ENCODE measurements around the gene SND1.

SND1 gene

GRCh38 chr7:127751490-127752448 lies 99.8 kb downstream of the SND1 start:
- ATAC-seq, result no peak; the same call in none of the 3 replicates
- TF ChIP-seq PPARA (CRISPR knock-in tag; IDR thresholded peaks at IDR 0.05; ENCODE audit: borderline replicate concordance) (no peak), GLIS3 (CRISPR knock-in tag; IDR thresholded peaks at IDR 0.05) (no peak), OSR1 (CRISPR knock-in tag; IDR thresholded peaks at IDR 0.05) (no peak), ZNF565 (CRISPR knock-in tag; conservative IDR thresholded peaks at IDR 0.05; ENCODE audit: low read depth) (no peak), RARB (CRISPR knock-in tag; IDR thresholded peaks at IDR 0.05) (no peak), SNAI2 (CRISPR knock-in tag; IDR thresholded peaks at IDR 0.05) (no peak), ZC3H10 (CRISPR knock-in tag; IDR thresholded peaks at IDR 0.05) (no peak), CREB5 (CRISPR knock-in tag; IDR thresholded peaks at IDR 0.05; ENCODE audit: low read depth) (no peak), ZFP30 (CRISPR knock-in tag; IDR thresholded peaks at IDR 0.05) (no peak), ZNF70 (CRISPR knock-in tag; IDR thresholded peaks at IDR 0.05) (no peak), ISL1 (CRISPR knock-in tag; IDR thresholded peaks at IDR 0.05) (no peak)
- TF ChIP-seq, protein P1, sequence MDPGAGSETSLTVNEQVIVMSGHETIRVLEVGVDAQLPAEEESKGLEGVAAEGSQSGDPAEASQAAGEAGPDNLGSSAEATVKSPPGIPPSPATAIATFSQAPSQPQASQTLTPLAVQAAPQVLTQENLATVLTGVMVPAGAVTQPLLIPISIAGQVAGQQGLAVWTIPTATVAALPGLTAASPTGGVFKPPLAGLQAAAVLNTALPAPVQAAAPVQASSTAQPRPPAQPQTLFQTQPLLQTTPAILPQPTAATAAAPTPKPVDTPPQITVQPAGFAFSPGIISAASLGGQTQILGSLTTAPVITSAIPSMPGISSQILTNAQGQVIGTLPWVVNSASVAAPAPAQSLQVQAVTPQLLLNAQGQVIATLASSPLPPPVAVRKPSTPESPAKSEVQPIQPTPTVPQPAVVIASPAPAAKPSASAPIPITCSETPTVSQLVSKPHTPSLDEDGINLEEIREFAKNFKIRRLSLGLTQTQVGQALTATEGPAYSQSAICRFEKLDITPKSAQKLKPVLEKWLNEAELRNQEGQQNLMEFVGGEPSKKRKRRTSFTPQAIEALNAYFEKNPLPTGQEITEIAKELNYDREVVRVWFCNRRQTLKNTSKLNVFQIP (CRISPR knock-in tag; IDR thresholded peaks at IDR 0.05; ENCODE audit: borderline replicate concordance, low read depth), result no peak

- TF ChIP-seq ARNTL (CRISPR knock-in tag; IDR thresholded peaks at IDR 0.05; ENCODE audit: borderline replicate concordance, low read depth) (no peak), ZNF70 (CRISPR knock-in tag; IDR thresholded peaks at IDR 0.05) (no peak), ZNF8 (CRISPR knock-in tag; IDR thresholded peaks at IDR 0.05) (no peak), PPARA (CRISPR knock-in tag; IDR thresholded peaks at IDR 0.05; ENCODE audit: borderline replicate concordance) (no peak)
- TF ChIP-seq, protein P2, sequence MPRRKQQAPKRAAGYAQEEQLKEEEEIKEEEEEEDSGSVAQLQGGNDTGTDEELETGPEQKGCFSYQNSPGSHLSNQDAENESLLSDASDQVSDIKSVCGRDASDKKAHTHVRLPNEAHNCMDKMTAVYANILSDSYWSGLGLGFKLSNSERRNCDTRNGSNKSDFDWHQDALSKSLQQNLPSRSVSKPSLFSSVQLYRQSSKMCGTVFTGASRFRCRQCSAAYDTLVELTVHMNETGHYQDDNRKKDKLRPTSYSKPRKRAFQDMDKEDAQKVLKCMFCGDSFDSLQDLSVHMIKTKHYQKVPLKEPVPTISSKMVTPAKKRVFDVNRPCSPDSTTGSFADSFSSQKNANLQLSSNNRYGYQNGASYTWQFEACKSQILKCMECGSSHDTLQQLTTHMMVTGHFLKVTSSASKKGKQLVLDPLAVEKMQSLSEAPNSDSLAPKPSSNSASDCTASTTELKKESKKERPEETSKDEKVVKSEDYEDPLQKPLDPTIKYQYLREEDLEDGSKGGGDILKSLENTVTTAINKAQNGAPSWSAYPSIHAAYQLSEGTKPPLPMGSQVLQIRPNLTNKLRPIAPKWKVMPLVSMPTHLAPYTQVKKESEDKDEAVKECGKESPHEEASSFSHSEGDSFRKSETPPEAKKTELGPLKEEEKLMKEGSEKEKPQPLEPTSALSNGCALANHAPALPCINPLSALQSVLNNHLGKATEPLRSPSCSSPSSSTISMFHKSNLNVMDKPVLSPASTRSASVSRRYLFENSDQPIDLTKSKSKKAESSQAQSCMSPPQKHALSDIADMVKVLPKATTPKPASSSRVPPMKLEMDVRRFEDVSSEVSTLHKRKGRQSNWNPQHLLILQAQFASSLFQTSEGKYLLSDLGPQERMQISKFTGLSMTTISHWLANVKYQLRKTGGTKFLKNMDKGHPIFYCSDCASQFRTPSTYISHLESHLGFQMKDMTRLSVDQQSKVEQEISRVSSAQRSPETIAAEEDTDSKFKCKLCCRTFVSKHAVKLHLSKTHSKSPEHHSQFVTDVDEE (CRISPR knock-in tag; IDR thresholded peaks at IDR 0.05), result no peak
- TF ChIP-seq, protein P1 (CRISPR knock-in tag; IDR thresholded peaks at IDR 0.05; ENCODE audit: borderline replicate concordance, low read depth), result no peak
- ATAC-seq, result no peak
Measured at GRCh38 chr7:127752829-127753228, 100.8 kb downstream of the SND1 start.

DNA sequence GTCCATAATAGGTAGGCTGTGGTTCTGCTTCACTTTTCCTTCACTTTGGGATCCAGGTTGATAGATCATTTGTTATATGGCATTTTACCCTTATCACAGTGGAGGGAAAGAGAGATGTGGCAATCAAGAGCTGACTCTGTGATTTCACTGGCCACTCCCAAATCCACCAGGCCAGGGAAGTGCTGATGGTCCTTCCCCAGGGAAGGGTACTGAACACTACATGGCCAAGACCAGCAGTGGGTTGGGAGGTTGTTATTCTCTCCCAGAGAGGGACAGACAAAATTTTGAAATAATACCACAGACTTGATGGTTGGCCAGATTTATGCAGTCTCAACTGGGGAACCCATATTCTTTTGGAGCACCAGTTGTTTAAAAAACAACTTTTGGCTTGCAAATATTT lies 102.5 kb downstream of the SND1 start:
- ATAC-seq, result no peak
- TF ChIP-seq, protein P2 (CRISPR knock-in tag; IDR thresholded peaks at IDR 0.05), result no peak
- TF ChIP-seq SNAI2 (CRISPR knock-in tag; IDR thresholded peaks at IDR 0.05) (no peak), CSDC2 (CRISPR knock-in tag; IDR thresholded peaks at IDR 0.05) (no peak), ESRRG (CRISPR knock-in tag; IDR thresholded peaks at IDR 0.05) (no peak), ZNF70 (CRISPR knock-in tag; IDR thresholded peaks at IDR 0.05) (no peak), ISL1 (CRISPR knock-in tag; IDR thresholded peaks at IDR 0.05) (no peak), BACH2 (CRISPR knock-in tag; IDR thresholded peaks at IDR 0.05; ENCODE audit: borderline replicate concordance) (no peak), ZFP30 (CRISPR knock-in tag; IDR thresholded peaks at IDR 0.05) (no peak), RARB (CRISPR knock-in tag; IDR thresholded peaks at IDR 0.05) (no peak), ZNF8 (CRISPR knock-in tag; IDR thresholded peaks at IDR 0.05) (no peak), ZNF565 (CRISPR knock-in tag; conservative IDR thresholded peaks at IDR 0.05; ENCODE audit: low read depth) (no peak), ZFP3 (CRISPR knock-in tag; IDR thresholded peaks at IDR 0.05) (no peak), ARNTL (CRISPR knock-in tag; IDR thresholded peaks at IDR 0.05; ENCODE audit: borderline replicate concordance, low read depth) (no peak), PATZ1 (CRISPR knock-in tag; IDR thresholded peaks at IDR 0.05; ENCODE audit: borderline replicate concordance) (no peak), TCF4 (CRISPR knock-in tag; IDR thresholded peaks at IDR 0.05; ENCODE audit: borderline replicate concordance) (no peak), CSRNP3 (CRISPR knock-in tag; IDR thresholded peaks at IDR 0.05) (no peak)
